NT2/D1 (cell line): ENCODE measurements around the gene ACTR5.
A peak's percentile ranks its signal among the peaks of the same experiment; 100 is the strongest.

Experiments used
- DNase-seq: peaks from one replicate; pipeline ENCODE4 v3.0.0-alpha.2; 2011; ENCODE audit warnings: low read depth, low spot score
- H3K27me3 ChIP-seq: 2 replicates; pipeline ENCODE4 v1.6.0; 2011; ENCODE audit warnings: mild to moderate bottlenecking; ENCODE audit not compliant: insufficient read length, insufficient read depth
- H3K36me3 ChIP-seq: 2 replicates; pipeline ENCODE4 v1.6.1; 2011; ENCODE audit warnings: mild to moderate bottlenecking, low read length, mixed read lengths; ENCODE audit not compliant: insufficient read depth, insufficient read length
- H3K4me1 ChIP-seq: 2 replicates; pipeline ENCODE4 v1.5.1; 2011; ENCODE audit not compliant: insufficient read depth, insufficient read length
- H3K4me3 ChIP-seq: 2 replicates; pipeline ENCODE4 v1.5.1; 2011; ENCODE audit warnings: low read depth; ENCODE audit not compliant: insufficient read length
- H3K9ac ChIP-seq: 2 replicates; pipeline ENCODE4 v1.6.0; 2011; ENCODE audit warnings: low read depth; ENCODE audit not compliant: insufficient read length
- H3K9me3 ChIP-seq: 2 replicates; pipeline ENCODE4 v1.5.1; 2011; ENCODE audit warnings: mild to moderate bottlenecking, low read length; ENCODE audit not compliant: insufficient read depth
- SUZ12 ChIP-seq: IDR thresholded peaks from 2 replicates; pipeline ENCODE4 v1.6.1; 2011; ENCODE audit not compliant: insufficient read length, insufficient read depth; ENCODE audit errors: extremely low read depth
- YY1 ChIP-seq: IDR thresholded peaks from 2 replicates; pipeline ENCODE4 v1.6.1; 2011; ENCODE audit not compliant: insufficient read length, insufficient read depth
- ZNF274 ChIP-seq: IDR thresholded peaks from 2 replicates; pipeline ENCODE4 v1.6.1; 2011; ENCODE audit warnings: mild to moderate bottlenecking, low read depth, low read length

The ACTR5 gene

GRCh38 chr20:38725148-38725901 lies 22.9 kb upstream of the ACTR5 start:
- Histone ChIP-seq H3K4me1 (peaks cover 39% of the 10 kb centered on the region), H3K36me3 (no peaks in the 10 kb centered on the region), H3K9ac (peak overlapping the region; percentile 37), H3K27me3 (peaks cover 100% of the 10 kb centered on the region), H3K4me3 (peak overlapping the region; percentile 23), H3K9me3 (no peaks in the 10 kb centered on the region; the same call in 1 of the 2 replicates)
- TF ChIP-seq SUZ12 = no peak
- DNase-seq = no peak

- DNase-seq = peak; percentile 78
These were observed 22.1 kb upstream of the ACTR5 start for GRCh38 chr20:38725931-38726803.

GRCh38 chr20:38726804-38727606 lies 21.3 kb upstream of the ACTR5 start:
- peak; percentile 88 for DNase-seq
- Histone ChIP-seq H3K9ac (peak overlapping the region; percentile 46), H3K9me3 (no peaks in the 10 kb centered on the region; the same call in 1 of the 2 replicates), H3K36me3 (no peaks in the 10 kb centered on the region), H3K4me3 (peak overlapping the region; percentile 17), H3K27me3 (peaks cover 100% of the 10 kb centered on the region), H3K4me1 (peaks cover 45% of the 10 kb centered on the region)
- TF ChIP-seq YY1 (no peak), SUZ12 (no peak), ZNF274 (no peak)

More at GRCh38 chr20:38725931-38726803, 22.1 kb upstream of the ACTR5 start:
- Histone ChIP-seq H3K9me3 (no peaks in the 10 kb centered on the region; the same call in 1 of the 2 replicates), H3K9ac (peak overlapping the region; percentile 23), H3K4me1 (peaks cover 43% of the 10 kb centered on the region), H3K36me3 (no peaks in the 10 kb centered on the region), H3K27me3 (peaks cover 100% of the 10 kb centered on the region), H3K4me3 (no peak overlapping the region)
- TF ChIP-seq SUZ12 = peak; percentile 13
- no peak for TF ChIP-seq ZNF274

GRCh38 chr20:38727607-38728190 lies 20.6 kb upstream of the ACTR5 start:
- DNase-seq = no peak
- no peaks in the 10 kb centered on the region; the same call in 1 of the 2 replicates for H3K9me3 ChIP-seq
- peak overlapping the region; percentile 17 for H3K4me3 ChIP-seq
- peaks cover 100% of the 10 kb centered on the region for H3K27me3 ChIP-seq
- H3K9ac ChIP-seq = peak overlapping the region; percentile 23
- no peak for TF ChIP-seq ZNF274
- TF ChIP-seq SUZ12 = no peak
- H3K36me3 ChIP-seq = no peaks in the 10 kb centered on the region
- H3K4me1 ChIP-seq = peaks cover 45% of the 10 kb centered on the region

- H3K9me3 ChIP-seq = no peaks in the 10 kb centered on the region; the same call in 1 of the 2 replicates
- no peak for DNase-seq
- H3K4me3 ChIP-seq = peak overlapping the region; percentile 29
- TF ChIP-seq SUZ12 = no peak
- no peak for TF ChIP-seq YY1
- no peak for TF ChIP-seq ZNF274
- peaks cover 100% of the 10 kb centered on the region for H3K27me3 ChIP-seq
- H3K4me1 ChIP-seq = peaks cover 41% of the 10 kb centered on the region
- H3K36me3 ChIP-seq = no peaks in the 10 kb centered on the region
- H3K9ac ChIP-seq = peak overlapping the region; percentile 23
These were observed 20.0 kb upstream of the ACTR5 start for GRCh38 chr20:38728191-38728781.

- Histone ChIP-seq H3K9me3 (no peaks in the 10 kb centered on the region; the same call in 1 of the 2 replicates), H3K27me3 (peaks cover 100% of the 10 kb centered on the region), H3K4me3 (peak overlapping the region; percentile 6), H3K36me3 (no peaks in the 10 kb centered on the region), H3K4me1 (peaks cover 39% of the 10 kb centered on the region), H3K9ac (peak overlapping the region; percentile 28)
- DNase-seq = no peak
- TF ChIP-seq ZNF274 (no peak), YY1 (no peak), SUZ12 (peak; percentile 87)
These were observed 19.2 kb upstream of the ACTR5 start for GRCh38 chr20:38728911-38729642.
